H1 (cell line): ENCODE results near the gene SLC2A4. TPM values are rescaled to one million over a fixed set of nuclear protein-coding genes. Genes with fewer than 3 reads are reported as not detected.

Experiments used
- ATF3 ChIP-seq: IDR thresholded peaks from 2 replicates; pipeline ENCODE4 v1.6.1; 2011; ENCODE audit warnings: low read depth, mild to moderate bottlenecking, low read length; ENCODE audit not compliant: insufficient read depth
- BACH1 ChIP-seq: IDR thresholded peaks from 2 replicates; pipeline ENCODE4 v1.6.1; 2012; ENCODE audit warnings: low read length, improper control_type of control experiment
- CTBP2 ChIP-seq: IDR thresholded peaks from 2 replicates; pipeline ENCODE4 v1.7.0; 2011; ENCODE audit warnings: borderline replicate concordance, mild to moderate bottlenecking, moderate library complexity, mixed read lengths, low read length; ENCODE audit not compliant: insufficient read depth, insufficient read length
- CTCF ChIP-seq, 3 experiments: IDR thresholded peaks; 1 replicate in 2 of 3; 2 replicates in 1 of 3; pipeline versions ENCODE4 v1.5.1 to v1.6.1; 2011; ENCODE audit warnings: low read length in 3 of 3, mild to moderate bottlenecking in 3 of 3, inconsistent platforms in 2 of 3, low read depth in 1 of 3, moderate library complexity in 1 of 3; ENCODE audit not compliant: insufficient read depth in 1 of 3; ENCODE audit errors: control extremely low read depth in 1 of 3
- E2F6 ChIP-seq: IDR thresholded peaks from 2 replicates; pipeline ENCODE4 v1.6.1; 2012; ENCODE audit warnings: inconsistent platforms
- EP300 ChIP-seq, 2 experiments: IDR thresholded peaks; 1 replicate in 1 of 2; 2 replicates in 1 of 2; pipeline ENCODE4 v1.6.1; 2011 to 2012; ENCODE audit warnings: low read depth in 2 of 2, low read length in 2 of 2, mild to moderate bottlenecking in 2 of 2, borderline replicate concordance in 1 of 2, inconsistent platforms in 1 of 2, moderate library complexity in 1 of 2
- GTF2F1 ChIP-seq: IDR thresholded peaks from 2 replicates; pipeline ENCODE4 v1.6.1; 2012; ENCODE audit warnings: low read depth, low read length, improper control_type of control experiment, borderline replicate concordance
- JUN ChIP-seq: IDR thresholded peaks from 2 replicates; pipeline ENCODE4 v1.6.1; 2011; ENCODE audit warnings: low read depth, mild to moderate bottlenecking, improper control_type of control experiment, low read length
- NANOG ChIP-seq: IDR thresholded peaks from 2 replicates; pipeline ENCODE4 v1.6.1; 2011; ENCODE audit warnings: low read length, low read depth, mild to moderate bottlenecking, inconsistent platforms; ENCODE audit not compliant: insufficient read depth, poor library complexity, severe bottlenecking
- PHF8 ChIP-seq: fragments of 200-600 bp; sonication (generic); conservative IDR thresholded peaks from 2 replicates; pipeline ENCODE4 v1.7.1; 2012; ENCODE audit warnings: low read depth, mild to moderate bottlenecking, inconsistent platforms, low read length, moderate library complexity
- RAD21 ChIP-seq, 2 experiments: IDR thresholded peaks in 1 of 2; conservative IDR thresholded peaks in 1 of 2; 2 replicates each; pipeline ENCODE4 v1.6.1; 2011; ENCODE audit warnings: low read depth in 2 of 2, low read length in 2 of 2, improper control_type of control experiment in 1 of 2, inconsistent platforms in 1 of 2, mild to moderate bottlenecking in 1 of 2, moderate library complexity in 1 of 2
- RBBP5 ChIP-seq: IDR thresholded peaks from 2 replicates; pipeline ENCODE4 v1.7.1; 2012; ENCODE audit warnings: low read depth, mild to moderate bottlenecking, inconsistent platforms, low read length, moderate library complexity, borderline replicate concordance
- TEAD4 ChIP-seq: IDR thresholded peaks from 2 replicates; pipeline ENCODE4 v1.6.1; 2012; ENCODE audit warnings: low read depth, low read length, inconsistent platforms, mixed read lengths
- YY1 ChIP-seq: IDR thresholded peaks from 2 replicates; pipeline ENCODE4 v1.6.1; 2011; ENCODE audit warnings: low read depth, mild to moderate bottlenecking, low read length
- ZNF274 ChIP-seq: IDR thresholded peaks from 2 replicates; pipeline ENCODE4 v1.7.0; 2012; ENCODE audit warnings: low read length, borderline replicate concordance; ENCODE audit errors: extremely low read depth
- polyA plus RNA-seq, 7 experiments: library from polyadenylated mRNA; depleted of rRNA in 3 of 7; stranded (reverse) in 5 of 7; unstranded in 2 of 7; fragments of >200 nt in 5 of 7; fragments of 200-250 nt in 2 of 7; gene quantifications; 1 replicate in 5 of 7; 2 replicates in 1 of 7; 4 replicates in 1 of 7; pipeline versions ENCODE4 v1.2.1 to v1.2.3, GENCODE V29; 2011 to 2013; ENCODE audit warnings: missing spikeins in 2 of 7, mixed read lengths in 2 of 7
- total RNA-seq: library from RNA; stranded (reverse); fragmentation: NEBNext Ultra II Directional; extraction: Animal tissue kit (Norgen Biotek cat#: 25700); gene quantifications from 2 replicates; pipeline ENCODE4 v1.2.1, GENCODE V29; 2021

SLC2A4 gene
- total and polyA plus RNA-seq, 2 of the 8 experiments (the other 6 are each of a cell fraction or from before 2014, with no cell fraction given), result 5.7 to 6.9 TPM

GRCh38 chr17:7293816-7294613 lies 12.5 kb downstream of the SLC2A4 start (continued):
- TF ChIP-seq TEAD4, result no peak
- TF ChIP-seq NANOG, result no peak
- TF ChIP-seq EP300 (IDR thresholded peaks at IDR 0.05; ENCODE audit: borderline replicate concordance in 1 of 2, low read depth in 2 of 2, low read length in 2 of 2), result no peak
- 0 out of 2 replicates have a peak, but pooled peaks have one; percentile 22 for TF ChIP-seq RBBP5
- 0 out of 2 replicates have a peak, but pooled peaks have one; percentile 32 for TF ChIP-seq PHF8
- no peak for TF ChIP-seq BACH1
- 0 out of 4 replicates have a peak, but pooled peaks of 1 of the 3 experiments have one; percentile 1 for TF ChIP-seq CTCF (IDR thresholded peaks at IDR 0.05; ENCODE audit: control extremely low read depth in 1 of 3, insufficient read depth in 1 of 3, low read depth in 1 of 3, low read length in 3 of 3)
- no peak for TF ChIP-seq ZNF274
- no peak for TF ChIP-seq ATF3
- TF ChIP-seq YY1, result no peak
- TF ChIP-seq GTF2F1, result 0 out of 2 replicates have a peak, but pooled peaks have one; percentile 35
- no peak for TF ChIP-seq CTBP2
- TF ChIP-seq E2F6, result no peak; the same call in 1 of the 2 replicates
- TF ChIP-seq RAD21 (IDR thresholded peaks at IDR 0.05 in 1 of 2, conservative IDR thresholded peaks at IDR 0.05 in 1 of 2; ENCODE audit: low read depth in 2 of 2, low read length in 2 of 2), result no peak
- no peak for TF ChIP-seq JUN
- TF ChIP-seq, all 59 proteins: peak for 7
